Activated CD4-positive, alpha-beta T cell treated with anti-CD3 and anti-CD28 coated beads for 24 hours (primary cell): ENCODE measurements around the gene CREB3L1.
"Not testable (repeated sequence)": the region's sequence is repeated elsewhere in the genome, so short reads cannot be mapped to it uniquely, and the experiment has no call there.

ENCODE experiments used
- DNase-seq, 2 donors: peaks; one replicate each; pipeline ENCODE4 v3.0.0-alpha.2; 2020; ENCODE audit warnings: low read depth in 2 of 2

Gene CREB3L1

GRCh38 chr11:46248289-46249102 is 29.0 kb upstream of the CREB3L1 start:
- DNase-seq: no peak

GRCh38 chr11:46249103-46249937 is 28.1 kb upstream of the CREB3L1 start:
- DNase-seq: no peak

DNA sequence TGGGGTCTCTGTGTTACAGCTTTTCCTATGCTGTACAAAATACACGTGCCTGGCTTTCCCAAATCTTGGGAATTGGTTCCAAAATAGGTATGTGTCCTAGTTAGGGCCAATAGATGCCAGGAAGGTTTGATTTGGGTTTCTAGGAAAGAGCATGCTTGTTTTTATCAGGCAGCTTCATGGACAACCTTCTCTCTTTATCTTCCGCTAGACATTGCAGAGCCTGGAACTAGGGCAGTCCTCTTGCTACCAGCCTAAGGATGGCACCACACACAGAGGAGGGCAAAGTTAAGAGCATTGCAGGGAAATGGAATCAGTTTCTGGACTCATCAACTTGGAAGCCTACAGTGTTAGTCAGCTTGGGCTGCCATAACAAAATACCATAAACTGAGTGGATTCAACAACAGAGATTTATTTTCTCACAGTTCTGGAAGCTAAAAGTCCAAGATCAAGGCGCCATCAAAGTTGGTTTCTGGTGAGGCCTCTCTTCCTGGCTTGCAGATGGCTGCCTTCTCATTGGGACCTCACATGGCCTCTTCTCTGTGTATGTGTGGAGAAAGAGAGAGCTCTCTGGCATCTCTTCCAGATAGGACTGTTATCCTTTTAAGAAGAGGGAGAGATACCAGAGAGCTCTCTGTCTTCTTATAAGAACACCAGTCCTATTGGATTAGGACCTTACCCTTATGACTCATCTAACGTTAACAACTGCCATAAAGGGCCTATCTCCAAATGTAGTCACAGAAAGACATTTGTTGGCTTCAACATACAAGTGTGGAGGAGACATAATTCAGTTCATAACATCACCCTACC is 27.3 kb upstream of the CREB3L1 start:
- no peak for DNase-seq

- no peak for DNase-seq
Observed at GRCh38 chr11:46250745-46251052, 26.8 kb upstream of the CREB3L1 start.

GRCh38 chr11:46251954-46252353 is 25.5 kb upstream of the CREB3L1 start:
- DNase-seq: no peak

GRCh38 chr11:46252373-46252914 is 25.0 kb upstream of the CREB3L1 start:
- DNase-seq: no peak

- DNase-seq: no peak
Observed at GRCh38 chr11:46253258-46254132, 24.0 kb upstream of the CREB3L1 start.

GRCh38 chr11:46254133-46254491 is 23.4 kb upstream of the CREB3L1 start:
- no peak for DNase-seq

DNA sequence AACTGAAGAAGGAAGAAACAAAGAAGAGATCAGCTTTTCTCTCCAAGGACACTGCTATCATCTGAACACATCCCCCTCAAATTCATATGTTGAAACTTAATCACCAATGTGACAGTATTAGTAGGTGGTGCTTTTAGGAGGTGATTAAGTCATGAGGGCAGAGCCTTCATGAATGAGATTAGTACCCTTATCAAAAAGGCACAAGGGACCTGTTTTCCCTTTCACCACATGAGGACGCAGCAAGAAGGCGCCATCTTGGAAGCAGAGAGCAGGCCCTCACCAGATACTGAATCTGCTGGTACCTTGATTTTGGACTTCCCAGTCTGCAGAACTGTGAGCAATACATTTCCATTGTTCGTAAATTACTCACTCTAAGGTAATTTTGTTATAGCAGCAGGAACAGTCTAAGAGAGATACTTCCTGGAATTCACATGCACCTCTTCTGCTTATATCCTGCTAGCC is 20.9 kb upstream of the CREB3L1 start:
- no peak for DNase-seq

- not testable (repeated sequence) for DNase-seq
Observed at GRCh38 chr11:46259347-46259746, 18.1 kb upstream of the CREB3L1 start.

GRCh38 chr11:46259971-46260560 is 17.4 kb upstream of the CREB3L1 start:
- no peak for DNase-seq

DNA sequence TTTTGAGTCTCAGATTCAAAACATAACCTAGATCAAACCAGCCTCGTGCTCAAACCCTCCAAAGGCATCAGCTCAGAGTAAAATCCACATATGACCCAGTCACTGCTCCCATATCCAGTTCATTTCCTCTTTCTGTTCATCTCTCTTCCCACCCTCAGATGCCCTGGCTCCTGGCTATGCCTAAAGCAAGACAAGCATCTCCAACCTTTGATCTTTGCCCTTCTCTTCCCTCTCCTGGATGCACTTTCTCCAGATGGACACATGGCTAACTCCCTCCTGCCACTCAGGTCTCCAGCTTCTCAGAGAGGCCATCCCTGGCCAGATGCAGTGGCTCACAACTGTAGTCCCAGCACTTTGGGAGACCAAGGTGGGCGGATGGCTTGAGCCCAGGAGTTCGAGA is 14.3 kb upstream of the CREB3L1 start:
- no peak for DNase-seq

DNA sequence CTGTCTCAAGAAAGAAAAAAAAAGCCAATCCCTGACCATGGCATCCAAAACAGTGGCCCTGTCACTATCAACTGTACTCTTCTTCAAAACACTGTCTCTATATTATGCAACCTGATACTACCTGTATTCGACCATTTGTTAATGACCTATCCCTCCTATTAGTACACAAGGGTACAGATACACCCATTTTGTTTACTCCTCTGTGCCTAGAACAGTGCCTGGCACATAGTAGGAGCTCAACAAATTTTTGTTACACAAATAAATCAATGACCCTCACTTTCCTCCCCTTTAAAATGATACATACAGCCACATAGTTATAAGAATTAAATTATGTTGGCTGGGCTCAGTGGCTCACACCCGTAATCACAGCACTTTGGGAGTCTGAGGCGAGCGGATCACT is 13.4 kb upstream of the CREB3L1 start:
- no peak for DNase-seq

DNA sequence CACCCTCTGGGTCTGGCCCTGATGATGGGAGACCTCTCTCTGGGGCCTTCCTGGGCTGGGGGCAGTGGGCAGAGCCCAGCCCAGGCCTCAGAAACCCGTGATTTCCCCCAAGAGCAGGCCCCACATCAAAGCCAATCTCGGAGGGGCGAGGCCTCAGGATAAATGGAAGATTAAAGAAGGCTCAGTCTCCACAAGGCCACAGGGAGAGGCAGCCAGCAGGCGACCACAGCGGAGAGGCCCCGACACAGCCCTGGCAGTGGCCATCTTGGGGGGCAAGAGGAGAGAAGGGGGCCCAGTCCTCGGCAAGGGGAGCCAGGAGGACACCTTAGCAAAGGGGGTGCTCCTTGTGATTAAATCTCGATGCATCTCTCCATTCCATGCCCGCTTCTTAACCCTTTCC is 12.5 kb upstream of the CREB3L1 start:
- DNase-seq: no peak

DNA sequence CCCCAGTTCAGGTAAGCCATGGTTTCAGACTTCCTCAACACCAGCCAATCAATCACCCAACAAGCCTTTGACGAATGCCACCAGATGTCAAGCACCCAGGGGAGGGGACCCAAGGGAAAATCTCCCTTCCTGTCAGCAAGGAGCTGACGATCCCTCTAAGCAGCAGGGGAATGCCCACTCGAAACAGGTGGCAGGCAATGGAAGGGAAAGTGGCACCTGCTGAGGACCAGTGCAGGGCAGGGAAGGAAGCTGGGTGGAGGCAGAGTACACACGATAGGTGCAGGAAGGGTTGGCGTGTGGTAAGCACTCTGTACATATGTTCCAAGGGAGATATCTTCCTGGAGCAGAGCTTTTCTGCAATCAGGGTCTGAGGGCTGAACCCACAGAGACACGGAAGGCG is 11.7 kb upstream of the CREB3L1 start:
- DNase-seq: no peak

- no peak for DNase-seq
Observed at GRCh38 chr11:46267930-46268329, 9.5 kb upstream of the CREB3L1 start.

GRCh38 chr11:46270684-46271083 is 6.8 kb upstream of the CREB3L1 start:
- no peak for DNase-seq

DNA sequence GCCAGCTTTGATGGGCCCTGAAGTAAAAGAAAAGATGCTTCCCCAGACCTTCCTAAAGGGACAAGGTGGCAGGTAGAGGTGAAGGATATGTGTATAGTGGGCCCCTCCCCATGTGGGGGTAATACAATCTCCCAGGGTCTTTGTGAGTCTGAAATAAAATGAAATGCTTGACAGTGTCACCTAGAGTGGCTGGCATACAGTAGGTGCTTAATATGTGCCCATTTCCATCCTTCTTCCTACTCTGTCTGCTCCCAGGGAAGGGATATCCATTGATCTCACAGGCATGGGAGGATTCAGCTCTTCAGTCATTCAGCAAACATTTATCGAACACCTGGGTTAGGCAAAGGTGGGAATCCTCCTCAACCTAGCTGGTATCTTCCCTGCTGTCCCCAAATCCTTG is 6.1 kb upstream of the CREB3L1 start:
- DNase-seq: no peak

DNA sequence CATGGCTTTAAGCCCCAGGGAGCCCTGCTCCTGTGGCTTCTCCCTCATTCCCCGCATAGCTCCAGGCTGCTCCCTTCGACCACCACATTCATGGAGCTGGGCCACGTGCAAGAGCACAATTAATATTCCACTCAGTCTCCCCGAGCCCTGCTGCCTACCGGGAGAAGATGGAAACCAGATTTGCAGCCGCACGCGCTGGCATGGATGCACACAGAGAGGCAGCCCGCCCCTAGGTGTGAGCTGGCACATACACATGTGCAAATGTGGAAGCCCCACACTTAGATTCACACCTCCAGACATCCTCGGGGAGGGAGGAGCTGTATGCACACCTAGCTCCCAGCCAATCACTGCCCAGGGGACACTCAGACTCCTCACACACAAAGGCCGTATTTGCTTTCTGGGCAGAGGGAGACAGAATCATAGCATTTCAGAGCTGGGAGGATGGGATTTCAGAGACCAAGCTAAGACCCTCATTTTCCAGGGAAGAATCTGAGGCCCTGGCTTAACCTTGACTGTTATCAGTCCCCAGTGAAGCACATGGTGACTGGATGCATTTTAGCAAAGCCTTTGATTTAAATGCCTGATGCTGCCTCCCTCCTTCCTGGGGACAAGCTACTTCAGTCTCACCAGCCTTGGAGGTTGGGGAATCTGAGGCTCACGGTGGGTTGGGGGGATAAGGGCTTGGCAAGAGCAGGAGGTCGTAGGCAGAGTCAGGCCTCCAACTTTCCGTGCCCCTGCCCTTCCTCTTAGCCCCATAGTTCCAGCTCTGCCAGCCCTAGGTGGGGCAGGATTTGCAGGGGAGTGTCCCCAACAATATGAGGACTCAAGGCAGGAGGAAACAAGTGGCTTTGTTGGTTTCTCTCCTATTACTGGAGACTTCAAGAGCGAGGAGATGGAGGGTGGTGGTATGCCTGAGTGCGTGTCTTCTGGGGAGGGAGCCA is 5.3 kb upstream of the CREB3L1 start:
- DNase-seq: no peak
